A549 (cell line): ENCODE measurements around the gene IL17RC. TPM values are rescaled to one million over a fixed set of nuclear protein-coding genes. Genes with fewer than 3 reads are reported as not detected.
"Not testable (repeated sequence)": the region's sequence is repeated elsewhere in the genome, so short reads cannot be mapped to it uniquely, and the experiment has no call there.

ENCODE experiments used
- ATAC-seq, 2 experiments: fragments of 200-7000 bp in 1 of 2; fragments of >200 bp in 1 of 2; cut with Nextera tagmentation in 1 of 2; cut with Tn5 transposase in 1 of 2; 3 replicates each; pipeline versions ENCODE4 v1.8.0 to v1.9.1; 2018 to 2020; ENCODE audit warnings: mild to moderate bottlenecking in 1 of 2, moderate library complexity in 1 of 2
- CTCF ChIA-PET: fragments of 300-600 bp; sonication (Branson Sonifier 250); formaldehyde crosslinking; extraction: SDS; loops from one replicate; lab custom pipeline; 2021; ENCODE audit warnings: antibody characterized with exemption, inconsistent platforms; lab: Yijun Ruan, JAX
- POLR2A ChIA-PET: fragments of 350-600 bp; formaldehyde crosslinking; extraction: SDS; loops from one replicate; lab custom pipeline; 2021; ENCODE audit warnings: antibody characterized with exemption, inconsistent platforms; lab: Yijun Ruan, JAX
- DNase-seq, 2 experiments: peaks; one replicate each; pipeline versions ENCODE4 v3.0.0 to v3.0.0-alpha.2; 2011 to 2016; ENCODE audit warnings: low read depth in 1 of 2, low spot score in 1 of 2
- FAIRE-seq: peaks from 2 replicates; lab custom pipeline; 2011; peaks lifted over from hg19 to GRCh38; lab: Jason Lieb, UNC
- H3K27ac ChIP-seq, 2 experiments: fragments of >200 bp; sonication (Bioruptor Twin); formaldehyde crosslinking; 3 replicates each; pipeline ENCODE4 v1.5.1; 2016 to 2017
- H3K4me1 ChIP-seq: fragments of >200 bp; sonication (Bioruptor Twin); formaldehyde crosslinking; 3 replicates; pipeline ENCODE4 v1.6.1; 2016
- H3K4me2 ChIP-seq: fragments of >200 bp; sonication (Bioruptor Twin); formaldehyde crosslinking; 3 replicates; pipeline ENCODE4 v1.6.1; 2016
- H3K4me3 ChIP-seq: fragments of >200 bp; sonication (Bioruptor Twin); formaldehyde crosslinking; 3 replicates; pipeline ENCODE4 v1.5.1; 2016
- H3K9me3 ChIP-seq: fragments of >200 bp; sonication (Bioruptor Twin); formaldehyde crosslinking; 3 replicates; pipeline ENCODE4 v1.6.1; 2016
- ATOH8 ChIP-seq: fragments of 250-450 bp; sonication (Bioruptor Pico); IDR thresholded peaks from 2 replicates; pipeline ENCODE4 v1.5.0; 2020; ENCODE audit warnings: low read depth, mild to moderate bottlenecking, moderate library complexity
- CBX2 ChIP-seq: fragments of 200-600 bp; sonication (generic); IDR thresholded peaks from 2 replicates; pipeline ENCODE4 v1.6.1; 2016; ENCODE audit warnings: low read depth, mild to moderate bottlenecking, borderline replicate concordance
- CBX8 ChIP-seq: fragments of 200-600 bp; sonication (generic); IDR thresholded peaks from 2 replicates; pipeline ENCODE4 v1.6.1; 2016
- CHD4 ChIP-seq: fragments of 200-600 bp; sonication (generic); IDR thresholded peaks from 2 replicates; pipeline ENCODE4 v1.6.1; 2016; ENCODE audit warnings: antibody characterized with exemption, mild to moderate bottlenecking, borderline replicate concordance
- E2F6 ChIP-seq: IDR thresholded peaks from 2 replicates; pipeline ENCODE4 v1.6.1; 2012; ENCODE audit warnings: low read depth, borderline replicate concordance
- EP300 ChIP-seq, 2 experiments: fragments of >200 bp; sonication (Bioruptor Twin); formaldehyde crosslinking; IDR thresholded peaks; 2 replicates in 1 of 2; 3 replicates in 1 of 2; pipeline ENCODE4 v1.6.1; 2016 to 2017
- ESRRA ChIP-seq: fragments of 150-350 bp; IDR thresholded peaks from 2 replicates; pipeline ENCODE4 v1.6.1; 2014; ENCODE audit warnings: mild to moderate bottlenecking, low read length, borderline replicate concordance
- FOSL2 ChIP-seq, 2 experiments: fragments of 450-650 bp in 1 of 2; fragments of >200 bp in 1 of 2; sonication (Bioruptor Twin) in 1 of 2; formaldehyde crosslinking; IDR thresholded peaks; 2 replicates each; pipeline versions ENCODE4 v1.5.0 to v1.6.1; 2016 to 2020; ENCODE audit warnings: mild to moderate bottlenecking in 1 of 2, moderate library complexity in 1 of 2
- FOXS1 ChIP-seq: fragments of 250-450 bp; sonication (Bioruptor Pico); IDR thresholded peaks from 2 replicates; pipeline ENCODE4 v1.5.0; 2020; ENCODE audit warnings: mild to moderate bottlenecking, moderate library complexity
- GATA3 ChIP-seq: IDR thresholded peaks from 2 replicates; pipeline ENCODE4 v1.6.1; 2012; ENCODE audit warnings: borderline replicate concordance
- HDAC2 ChIP-seq: fragments of 200-600 bp; sonication (generic); IDR thresholded peaks from 2 replicates; pipeline ENCODE4 v1.6.1; 2016
- JUN ChIP-seq, 2 experiments: fragments of >200 bp; sonication (Bioruptor Twin); formaldehyde crosslinking; IDR thresholded peaks; 2 replicates in 1 of 2; 3 replicates in 1 of 2; pipeline ENCODE4 v1.6.1; 2016 to 2017
- NR3C1 ChIP-seq: fragments of >200 bp; sonication (Bioruptor Twin); formaldehyde crosslinking; IDR thresholded peaks from 3 replicates; pipeline ENCODE4 v1.6.1; 2017
- POLR2AphosphoS2 ChIP-seq: conservative IDR thresholded peaks from 2 replicates; pipeline ENCODE4 v1.6.1; 2012; ENCODE audit warnings: low read length, improper control_type of control experiment, inconsistent platforms
- ZC3H11A ChIP-seq: fragments of 450-650 bp; IDR thresholded peaks from 2 replicates; pipeline ENCODE4 v1.6.1; 2014; ENCODE audit warnings: antibody characterized with exemption, mild to moderate bottlenecking
- ZSCAN20 ChIP-seq: fragments of 250-450 bp; sonication (Bioruptor Pico); IDR thresholded peaks from 2 replicates; pipeline ENCODE4 v1.8.0; 2022; ENCODE audit warnings: mild to moderate bottlenecking, moderate library complexity
- WGBS: methylation state at CpG from one replicate; pipeline ENCODE4 v1.1.6; 2017; ENCODE audit errors: missing lambda C conversion rate; 5-methylcytosine and 5-hydroxymethylcytosine counted together
- polyA plus RNA-seq, 4 experiments: library from polyadenylated mRNA; depleted of rRNA in 3 of 4; stranded (reverse); fragments of >200 nt; fragmentation: RNase III in 1 of 4; extraction: RNeasy Plus Mini Kit Qiagen cat#74134 plus additional on column Dnase treatment in 1 of 4; gene quantifications; 2 replicates in 3 of 4; 3 replicates in 1 of 4; pipeline ENCODE4 v1.2.3, GENCODE V29; 2011 to 2017

The IL17RC gene
- polyA plus RNA-seq, 2 of the 4 experiments (the other 2 are of a cell fraction), result 7.7 to 9.4 TPM

GRCh38 chr3:9937486-9938238, 20.8 kb downstream of the IL17RC start (continued):
- no peak for TF ChIP-seq FOSL2 (IDR thresholded peaks at IDR 0.05)
- TF ChIP-seq FOSL2 (CRISPR knock-in tag; IDR thresholded peaks at IDR 0.05), result no peak

GRCh38 chr3:9938966-9939365, 22.1 kb downstream of the IL17RC start:
- H3K9me3 ChIP-seq, result no peaks in the 10 kb centered on the region
- H3K4me1 ChIP-seq, result peaks cover 13% of the 10 kb centered on the region
- ATAC-seq, result no peak
- no peak overlapping the region for H3K27ac ChIP-seq
- H3K4me3 ChIP-seq, result no peak overlapping the region
- no peak for FAIRE-seq
- POLR2A ChIA-PET, result no interaction called here
- CTCF ChIA-PET, result interaction anchor here (1.3 to 1.9 kb wide), 2 partner anchors 8 to 211 kb away, joined by 3 to 9 read pairs; no protein-coding TSS in a partner anchor
- no peak overlapping the region for H3K4me2 ChIP-seq
- TF ChIP-seq NR3C1, result no peak
- peak; percentile 87 for TF ChIP-seq ZC3H11A
- TF ChIP-seq, all 56 proteins: peak for 1
- no peak for DNase-seq
- 95% methylated on average over 2 of the region's 2 CpGs for WGBS

GRCh38 chr3:9939906-9940305, 23.0 kb downstream of the IL17RC start:
- H3K27ac ChIP-seq, DNase-seq, FAIRE-seq, H3K9me3 ChIP-seq, H3K4me3 ChIP-seq, POLR2A ChIA-PET, H3K4me1 ChIP-seq, CTCF ChIA-PET, ATAC-seq, H3K4me2 ChIP-seq: not testable (repeated sequence)
- 90% methylated on average over 8 of the region's 32 CpGs for WGBS

GRCh38 chr3:9940746-9941145, 23.8 kb downstream of the IL17RC start:
- ATAC-seq, result no peak
- no peak for DNase-seq
- WGBS, result 95% methylated on average over 9 of the region's 10 CpGs
- H3K27ac ChIP-seq, result no peak overlapping the region
- no peak for FAIRE-seq
- CTCF ChIA-PET, result interaction anchor here (0.6 to 2.0 kb wide), 3 partner anchors 10 to 15 kb away, joined by 3 to 5 read pairs (median 3); no protein-coding TSS in a partner anchor
- TF ChIP-seq GATA3, result no peak
- POLR2A ChIA-PET, result interaction anchor here (1.2 kb wide), 1 partner anchor 8 kb away, joined by 7 read pairs; no protein-coding TSS in a partner anchor
- H3K9me3 ChIP-seq, result no peaks in the 10 kb centered on the region
- no peak overlapping the region for H3K4me3 ChIP-seq
- 0 out of 3 replicates have a peak, but pooled peaks cover 2% of the 10 kb centered on the region for H3K4me1 ChIP-seq
- no peak overlapping the region for H3K4me2 ChIP-seq

- Histone ChIP-seq H3K4me2 (no peak overlapping the region), H3K4me3 (no peak overlapping the region), H3K9me3 (no peaks in the 10 kb centered on the region), H3K4me1 (0 out of 3 replicates have a peak, but pooled peaks cover 3% of the 10 kb centered on the region), H3K27ac (no peak overlapping the region)
- 85% methylated on average over 4 of the region's 4 CpGs for WGBS
- POLR2A ChIA-PET, result interaction anchor here (1.6 kb wide), 1 partner anchor 9 kb away, joined by 10 read pairs; the partner anchor contains the start of gene CRELD1
- ATAC-seq (no peak), DNase-seq (no peak), FAIRE-seq (no peak)
- CTCF ChIA-PET, result interaction anchor here (0.6 to 3.6 kb wide), 7 partner anchors 9 to 226 kb away, joined by 3 to 29 read pairs (median 3); partner anchors contain the start of gene CRELD1
- no peak for TF ChIP-seq ATOH8 (CRISPR knock-in tag)
- TF ChIP-seq ESRRA, result no peak
These were observed 25.3 kb downstream of the IL17RC start for GRCh38 chr3:9942164-9942563.

- FAIRE-seq, result no peak
- ChIA-PET CTCF (interaction anchor here (0.7 to 3.6 kb wide), 5 partner anchors 8 to 344 kb away, joined by 3 to 29 read pairs (median 5); partner anchors contain the start of gene CRELD1), POLR2A (interaction anchor here (1.6 kb wide), 1 partner anchor 10 kb away, joined by 10 read pairs; the partner anchor contains the start of gene CRELD1)
- WGBS, result 86% methylated on average over 11 of the region's 11 CpGs
- H3K27ac ChIP-seq, result no peak overlapping the region
- peaks cover 7% of the 10 kb centered on the region; the same call in 1 of the 3 replicates for H3K4me1 ChIP-seq
- no peak for TF ChIP-seq E2F6
- TF ChIP-seq POLR2AphosphoS2, result no peak
- no peak for TF ChIP-seq GATA3
- no peak for TF ChIP-seq CBX2
- no peak for TF ChIP-seq EP300 (IDR thresholded peaks at IDR 0.05)
- TF ChIP-seq ZSCAN20 (CRISPR knock-in tag), result no peak
- TF ChIP-seq FOXS1, result no peak
- TF ChIP-seq JUN (IDR thresholded peaks at IDR 0.05), result no peak
- no peak for TF ChIP-seq HDAC2
- TF ChIP-seq CHD4, result no peak
- TF ChIP-seq CBX8, result no peak
- H3K4me2 ChIP-seq, result no peak overlapping the region
- ATAC-seq, result no peak
- no peak overlapping the region for H3K4me3 ChIP-seq
- H3K9me3 ChIP-seq, result no peaks in the 10 kb centered on the region
- DNase-seq, result no peak
These were observed 26.2 kb downstream of the IL17RC start for GRCh38 chr3:9942934-9943690.
